Measurements from ENCODE around the gene MAGED4B.
"Not testable (repeated sequence)": the region's sequence is repeated elsewhere in the genome, so short reads cannot be mapped to it uniquely, and the experiment has no call there.

The MAGED4B gene

DNA sequence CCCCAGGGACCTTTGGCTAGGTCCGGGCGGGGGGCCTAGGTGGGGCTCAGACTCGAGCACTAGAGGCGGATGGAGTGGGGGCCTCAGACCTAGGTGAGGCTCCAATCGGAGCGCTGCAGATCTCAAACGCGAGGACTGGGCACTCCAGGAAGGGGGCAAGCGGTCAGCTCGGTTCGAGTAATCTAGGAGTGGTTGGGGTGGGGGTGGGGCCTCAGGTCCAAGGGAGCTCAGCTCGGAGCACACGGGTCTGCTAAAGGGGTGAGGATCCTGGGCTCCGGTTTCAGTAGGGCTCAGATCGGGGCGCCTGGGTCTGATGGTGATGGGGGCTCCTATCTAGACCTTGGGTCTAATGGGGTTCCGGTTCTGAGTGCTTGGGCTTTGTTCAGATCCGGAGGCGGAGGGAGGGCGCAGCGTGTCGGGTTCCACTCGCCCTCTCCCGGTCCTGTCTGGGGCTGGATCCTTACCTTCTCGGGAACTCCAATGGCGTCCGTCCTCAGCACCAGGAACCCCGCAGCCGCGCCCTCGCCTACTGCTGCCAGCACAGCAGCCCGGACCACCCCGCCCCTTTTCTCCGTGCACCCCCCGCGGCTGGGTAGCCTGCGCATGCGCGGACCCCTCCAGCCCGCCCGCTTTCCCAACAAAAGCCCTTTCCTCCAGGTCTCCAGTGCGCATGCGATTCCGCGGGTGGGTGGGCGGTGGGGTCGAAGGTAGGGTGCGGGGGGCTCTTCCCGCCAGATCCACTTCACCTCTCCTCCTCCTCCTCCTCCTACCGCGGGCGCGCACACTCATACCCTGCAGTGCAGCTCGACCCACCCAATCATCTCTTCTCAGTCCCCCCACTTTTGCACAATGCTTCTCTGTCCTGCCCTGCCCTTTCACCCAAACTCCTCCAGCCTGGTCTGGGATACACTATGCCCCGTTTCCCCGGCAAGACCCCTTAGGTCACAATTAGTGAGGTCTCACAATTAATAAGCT is at the start of gene MAGED4B:
TSS of gene MAGED4B (minus strand) at position 518 of the 975 bp plus-strand sequence. CDS start 1,011 bp downstream, outside the sequence.
- not testable (repeated sequence) for H3K9me3 ChIP-seq (ENCODE audit: control insufficient read depth, low read length); H3K27me3 ChIP-seq (replicated peaks; ENCODE audit: control insufficient read depth, insufficient read depth, low read length); H3K4me1 ChIP-seq (ENCODE audit: control insufficient read depth, insufficient read depth, low read length); DNase-seq (ENCODE audit: low read depth); H3K9ac ChIP-seq (ENCODE audit: low read length); H3K36me3 ChIP-seq (ENCODE audit: control insufficient read depth, insufficient read depth, low read length, severe bottlenecking); H3K4me3 ChIP-seq (ENCODE audit: low read length)

GRCh38 chrX:52118262-52118661 is 49.3 kb upstream of the MAGED4B start:
- Histone ChIP-seq H3K4me3 (ENCODE audit: low read length) (no peak overlapping the region), H3K36me3 (ENCODE audit: control insufficient read depth, insufficient read depth, low read length, severe bottlenecking) (no peaks in the 10 kb centered on the region), H3K27me3 (replicated peaks; ENCODE audit: control insufficient read depth, insufficient read depth, low read length) (no peaks in the 10 kb centered on the region), H3K4me1 (ENCODE audit: control insufficient read depth, insufficient read depth, low read length) (no peaks in the 10 kb centered on the region), H3K9me3 (ENCODE audit: control insufficient read depth, low read length) (peaks cover 3% of the 10 kb centered on the region), H3K9ac (ENCODE audit: low read length) (no peak overlapping the region)
- DNase-seq (ENCODE audit: low read depth): peak; percentile 7

- no peaks in the 10 kb centered on the region for H3K4me1 ChIP-seq (ENCODE audit: control insufficient read depth, insufficient read depth, low read length)
- no peak overlapping the region for H3K4me3 ChIP-seq (ENCODE audit: low read length)
- DNase-seq (ENCODE audit: low read depth): peak; percentile 29
- peaks cover 18% of the 10 kb centered on the region for H3K27me3 ChIP-seq (replicated peaks; ENCODE audit: control insufficient read depth, insufficient read depth, low read length)
- H3K9me3 ChIP-seq (ENCODE audit: control insufficient read depth, low read length): peaks cover 39% of the 10 kb centered on the region
- no peaks in the 10 kb centered on the region for H3K36me3 ChIP-seq (ENCODE audit: control insufficient read depth, insufficient read depth, low read length, severe bottlenecking)
- H3K9ac ChIP-seq (ENCODE audit: low read length): no peak overlapping the region
These were observed 13.6 kb upstream of the MAGED4B start for GRCh38 chrX:52082578-52082977.

DNA sequence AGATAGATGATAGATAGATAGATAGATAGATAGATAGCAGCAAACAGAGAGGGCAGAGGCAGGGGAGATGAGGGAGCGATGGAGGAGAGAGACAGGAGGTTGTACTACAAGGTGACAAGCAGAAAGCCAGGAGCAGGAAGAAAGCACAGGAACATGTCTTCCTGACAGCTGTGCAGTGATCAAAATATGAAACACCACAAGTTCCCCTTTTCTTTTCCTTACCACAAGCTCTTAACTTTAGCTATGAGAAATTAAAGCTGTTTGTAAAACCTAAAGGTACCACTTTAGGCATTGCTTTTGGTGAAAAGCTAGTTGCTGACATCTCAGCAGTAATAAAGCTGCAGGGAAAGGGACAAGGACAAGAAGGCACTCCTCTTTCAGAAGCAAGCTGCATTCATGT is 9.1 kb upstream of the MAGED4B start:
- no peaks in the 10 kb centered on the region for H3K36me3 ChIP-seq (ENCODE audit: control insufficient read depth, insufficient read depth, low read length, severe bottlenecking)
- peaks cover 22% of the 10 kb centered on the region for H3K9me3 ChIP-seq (ENCODE audit: control insufficient read depth, low read length)
- no peak for DNase-seq (ENCODE audit: low read depth)
- H3K9ac ChIP-seq (ENCODE audit: low read length): no peak overlapping the region
- no peaks in the 10 kb centered on the region for H3K4me1 ChIP-seq (ENCODE audit: control insufficient read depth, insufficient read depth, low read length)
- no peak overlapping the region for H3K4me3 ChIP-seq (ENCODE audit: low read length)
- H3K27me3 ChIP-seq (replicated peaks; ENCODE audit: control insufficient read depth, insufficient read depth, low read length): peaks cover 13% of the 10 kb centered on the region

GRCh38 chrX:52042288-52042687 is 26.7 kb downstream of the MAGED4B start:
- not testable (repeated sequence) for H3K9ac ChIP-seq (ENCODE audit: low read length); DNase-seq (ENCODE audit: low read depth); H3K36me3 ChIP-seq (ENCODE audit: control insufficient read depth, insufficient read depth, low read length, severe bottlenecking); H3K4me3 ChIP-seq (ENCODE audit: low read length); H3K9me3 ChIP-seq (ENCODE audit: control insufficient read depth, low read length); H3K4me1 ChIP-seq (ENCODE audit: control insufficient read depth, insufficient read depth, low read length)
- H3K27me3 ChIP-seq (replicated peaks; ENCODE audit: control insufficient read depth, insufficient read depth, low read length): peaks cover 17% of the 10 kb centered on the region

DNA sequence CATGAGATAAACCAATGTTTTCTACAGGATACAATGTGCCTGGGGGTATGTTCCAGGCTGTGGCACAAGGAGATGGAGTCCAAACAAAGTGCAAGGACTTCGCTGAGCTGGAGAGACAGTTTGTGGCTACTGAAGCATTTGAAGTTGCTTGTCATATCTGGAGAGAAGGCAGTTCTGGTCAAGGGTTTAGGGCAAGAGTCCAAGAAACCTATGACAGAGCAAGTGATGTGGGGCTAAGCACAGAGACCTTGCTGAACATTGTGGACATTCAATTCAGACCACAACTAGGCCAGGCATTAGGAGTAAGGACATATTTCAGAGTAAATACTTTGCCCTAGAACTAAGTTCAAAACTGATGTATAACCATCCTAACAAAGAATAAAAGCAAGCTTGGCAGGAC is 34.8 kb downstream of the MAGED4B start:
- no peaks in the 10 kb centered on the region for H3K9me3 ChIP-seq (ENCODE audit: control insufficient read depth, low read length)
- H3K4me3 ChIP-seq (ENCODE audit: low read length): no peak overlapping the region
- H3K27me3 ChIP-seq (replicated peaks; ENCODE audit: control insufficient read depth, insufficient read depth, low read length): peaks cover 52% of the 10 kb centered on the region
- no peak for DNase-seq (ENCODE audit: low read depth)
- H3K36me3 ChIP-seq (ENCODE audit: control insufficient read depth, insufficient read depth, low read length, severe bottlenecking): no peaks in the 10 kb centered on the region
- no peak overlapping the region for H3K9ac ChIP-seq (ENCODE audit: low read length)
- H3K4me1 ChIP-seq (ENCODE audit: control insufficient read depth, insufficient read depth, low read length): no peaks in the 10 kb centered on the region

DNA sequence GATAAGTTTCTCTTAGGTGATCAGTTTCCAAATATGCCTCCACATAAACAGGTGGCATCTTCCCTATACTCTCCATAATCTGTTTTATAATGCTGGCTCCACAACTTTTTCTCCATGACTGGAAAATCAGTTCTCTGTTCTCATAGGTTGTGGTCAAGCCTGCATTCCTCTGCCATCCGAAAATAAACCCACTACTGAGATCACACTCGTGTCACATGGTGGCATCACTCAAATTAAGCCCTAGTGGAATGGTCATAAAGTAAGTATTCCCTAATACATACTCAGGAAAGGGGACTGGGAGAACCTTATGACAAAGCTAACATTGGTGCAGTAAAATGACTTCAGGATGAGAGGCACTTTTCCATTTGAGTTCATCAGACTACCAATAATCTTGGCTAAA is 37.6 kb downstream of the MAGED4B start:
- no peaks in the 10 kb centered on the region for H3K36me3 ChIP-seq (ENCODE audit: control insufficient read depth, insufficient read depth, low read length, severe bottlenecking)
- H3K4me3 ChIP-seq (ENCODE audit: low read length): no peak overlapping the region
- H3K27me3 ChIP-seq (replicated peaks; ENCODE audit: control insufficient read depth, insufficient read depth, low read length): peaks cover 27% of the 10 kb centered on the region
- H3K9me3 ChIP-seq (ENCODE audit: control insufficient read depth, low read length): no peaks in the 10 kb centered on the region
- no peak overlapping the region for H3K9ac ChIP-seq (ENCODE audit: low read length)
- H3K4me1 ChIP-seq (ENCODE audit: control insufficient read depth, insufficient read depth, low read length): no peaks in the 10 kb centered on the region
- no peak for DNase-seq (ENCODE audit: low read depth)

DNA sequence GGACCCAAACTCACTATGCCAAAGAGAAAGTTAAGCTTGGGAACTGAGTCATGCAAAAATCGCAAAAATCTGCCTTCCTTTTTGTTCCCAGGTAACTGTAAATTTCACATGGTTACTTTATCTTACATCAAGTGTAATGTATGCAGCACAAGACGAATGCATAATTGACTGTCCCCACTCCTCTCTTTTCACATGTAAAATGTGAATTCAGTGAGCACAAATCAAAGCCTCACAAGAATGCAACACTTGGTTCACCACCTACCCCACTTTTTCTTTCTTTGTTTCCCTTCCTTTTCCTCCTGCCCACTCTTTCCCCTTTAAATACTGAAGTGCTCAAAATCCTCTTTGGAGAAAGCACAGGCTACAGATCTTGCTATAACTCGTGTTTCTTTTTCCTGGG is 53.2 kb downstream of the MAGED4B start:
- Histone ChIP-seq H3K27me3 (replicated peaks; ENCODE audit: control insufficient read depth, insufficient read depth, low read length) (peaks cover 10% of the 10 kb centered on the region), H3K36me3 (ENCODE audit: control insufficient read depth, insufficient read depth, low read length, severe bottlenecking) (no peaks in the 10 kb centered on the region), H3K4me1 (ENCODE audit: control insufficient read depth, insufficient read depth, low read length) (no peaks in the 10 kb centered on the region), H3K9ac (ENCODE audit: low read length) (no peak overlapping the region), H3K4me3 (ENCODE audit: low read length) (no peak overlapping the region), H3K9me3 (ENCODE audit: control insufficient read depth, low read length) (peaks cover 9% of the 10 kb centered on the region)
- DNase-seq (ENCODE audit: low read depth): no peak

All from adipocyte (in vitro differentiated cells).